H9 (cell line): ENCODE data around the gene THEM4. TPM values are rescaled to one million over a fixed set of nuclear protein-coding genes. Genes with fewer than 3 reads are reported as not detected.

Source experiments
- DNase-seq: peaks from one replicate; pipeline ENCODE4 v3.0.0-alpha.2; 2017
- H2AFZ ChIP-seq: one replicate; pipeline ENCODE4 v1.6.1; 2013; ENCODE audit warnings: mild to moderate bottlenecking, low read length, control low read depth, moderate library complexity
- H2AK5ac ChIP-seq: 2 replicates; pipeline ENCODE4 v1.6.1; 2013; ENCODE audit warnings: low read length, control low read depth, mixed read lengths; ENCODE audit not compliant: insufficient read length
- H2BK120ac ChIP-seq: one replicate; pipeline ENCODE4 v1.6.1; 2013; ENCODE audit warnings: low read depth, mild to moderate bottlenecking, low read length, control low read depth, inconsistent platforms; ENCODE audit not compliant: poor library complexity, severe bottlenecking
- H2BK12ac ChIP-seq: 2 replicates; pipeline ENCODE4 v1.6.1; 2013; ENCODE audit warnings: low read length, control low read depth, mixed read lengths, low read depth; ENCODE audit not compliant: insufficient read length
- H2BK15ac ChIP-seq: 2 replicates; pipeline ENCODE4 v1.6.1; 2013; ENCODE audit warnings: low read depth, low read length, control low read depth
- H2BK20ac ChIP-seq: one replicate; pipeline ENCODE4 v1.6.1; 2013; ENCODE audit warnings: low read depth, mild to moderate bottlenecking, low read length, control low read depth, inconsistent platforms; ENCODE audit not compliant: poor library complexity, severe bottlenecking
- H2BK5ac ChIP-seq: 2 replicates; pipeline ENCODE4 v1.6.1; 2013; ENCODE audit warnings: low read length, control low read depth, mixed read lengths; ENCODE audit not compliant: insufficient read length
- H3K14ac ChIP-seq: 2 replicates; pipeline ENCODE4 v1.6.1; 2013; ENCODE audit warnings: low read length, control low read depth; ENCODE audit not compliant: insufficient read depth
- H3K18ac ChIP-seq: 2 replicates; pipeline ENCODE4 v1.6.1; 2013; ENCODE audit warnings: low read depth, mild to moderate bottlenecking, mixed read lengths, low read length, control low read depth; ENCODE audit not compliant: insufficient read length
- H3K23ac ChIP-seq: 2 replicates; pipeline ENCODE4 v1.6.1; 2013; ENCODE audit warnings: low read length, control low read depth, mixed read lengths, low read depth; ENCODE audit not compliant: insufficient read length
- H3K23me2 ChIP-seq: 2 replicates; pipeline ENCODE4 v1.6.1; 2013; ENCODE audit warnings: low read depth, mild to moderate bottlenecking, mixed read lengths, low read length, control low read depth; ENCODE audit not compliant: insufficient read length, poor library complexity, severe bottlenecking
- H3K27ac ChIP-seq: 2 replicates; pipeline ENCODE4 v1.5.1; 2013; ENCODE audit warnings: low read length, control low read depth, mixed read lengths, low read depth; ENCODE audit not compliant: insufficient read length
- H3K27me3 ChIP-seq: 2 replicates; pipeline ENCODE4 v1.6.1; 2013; ENCODE audit warnings: low read length, control low read depth, inconsistent platforms; ENCODE audit not compliant: insufficient read depth
- H3K4ac ChIP-seq: 2 replicates; pipeline ENCODE4 v1.6.1; 2013; ENCODE audit warnings: low read depth, mild to moderate bottlenecking, control low read depth, inconsistent platforms, low read length, moderate library complexity
- H3K4me1 ChIP-seq: 2 replicates; pipeline ENCODE4 v1.6.1; 2013; ENCODE audit warnings: low read length, control low read depth, inconsistent platforms; ENCODE audit not compliant: insufficient read depth
- H3K4me2 ChIP-seq: 2 replicates; pipeline ENCODE4 v1.6.1; 2013; ENCODE audit warnings: low read length, control low read depth, mixed read lengths; ENCODE audit not compliant: insufficient read length, insufficient read depth
- H3K56ac ChIP-seq: 2 replicates; pipeline ENCODE4 v1.6.1; 2013; ENCODE audit warnings: low read depth, mild to moderate bottlenecking, mixed read lengths, low read length, control low read depth; ENCODE audit not compliant: insufficient read length
- H3K79me1 ChIP-seq: 2 replicates; pipeline ENCODE4 v1.6.1; 2013; ENCODE audit warnings: low read depth, mild to moderate bottlenecking, moderate library complexity, low read length, control low read depth, inconsistent platforms; ENCODE audit not compliant: insufficient read depth, poor library complexity, severe bottlenecking
- H3K79me2 ChIP-seq: 2 replicates; pipeline ENCODE4 v1.6.1; 2013; ENCODE audit warnings: low read length, control low read depth, inconsistent platforms; ENCODE audit not compliant: insufficient read depth
- H3K9ac ChIP-seq: 2 replicates; pipeline ENCODE4 v1.6.1; 2013; ENCODE audit warnings: low read length, control low read depth, mixed read lengths; ENCODE audit not compliant: insufficient read length; ENCODE audit errors: extremely low read depth
- H3K9me3 ChIP-seq: one replicate; pipeline ENCODE4 v1.6.1; 2013; ENCODE audit warnings: low read depth, low read length, inconsistent platforms; ENCODE audit not compliant: control insufficient read depth
- H3T11ph ChIP-seq: one replicate; pipeline ENCODE4 v1.6.1; 2013; ENCODE audit warnings: mild to moderate bottlenecking, low read length, control low read depth, inconsistent platforms
- H4K20me1 ChIP-seq: one replicate; pipeline ENCODE4 v1.6.1; 2013; ENCODE audit not compliant: control insufficient read depth, insufficient read length, insufficient read depth
- H4K5ac ChIP-seq: 2 replicates; pipeline ENCODE4 v1.6.1; 2013; ENCODE audit warnings: low read depth, mild to moderate bottlenecking, mixed read lengths, low read length, control low read depth; ENCODE audit not compliant: insufficient read length
- H4K8ac ChIP-seq: replicated peaks from 2 replicates; pipeline ENCODE4 v1.6.1; 2013; ENCODE audit warnings: low read length, control low read depth, mixed read lengths, low read depth; ENCODE audit not compliant: insufficient read length
- H4K91ac ChIP-seq: 2 replicates; pipeline ENCODE4 v1.6.1; 2013; ENCODE audit warnings: low read depth, mild to moderate bottlenecking, moderate library complexity, mixed read lengths, low read length, control low read depth; ENCODE audit not compliant: insufficient read length
- H3K27ac Mint-ChIP-seq, 3 experiments: 2 replicates in 2 of 3; 3 replicates in 1 of 3; pipeline ENCODE4 v1.8.0; 2020 to 2021; ENCODE audit warnings: mixed read lengths in 3 of 3, mild to moderate bottlenecking in 1 of 3, moderate library complexity in 1 of 3
- H3K27me3 Mint-ChIP-seq: 2 replicates; pipeline ENCODE4 v1.8.0; 2021; ENCODE audit warnings: low read depth, mild to moderate bottlenecking, moderate library complexity, mixed read lengths
- H3K36me3 Mint-ChIP-seq, 3 experiments: 2 replicates in 2 of 3; 3 replicates in 1 of 3; pipeline ENCODE4 v1.8.0; 2020 to 2021; ENCODE audit warnings: low read depth in 3 of 3, mixed read lengths in 3 of 3; ENCODE audit not compliant: insufficient read depth in 1 of 3
- H3K4me1 Mint-ChIP-seq, 2 experiments: 2 replicates each; pipeline ENCODE4 v1.8.0; 2020; ENCODE audit warnings: mixed read lengths in 2 of 2
- H3K4me3 Mint-ChIP-seq, 2 experiments: 2 replicates in 1 of 2; 3 replicates in 1 of 2; pipeline ENCODE4 v1.8.0; 2020 to 2021; ENCODE audit warnings: mild to moderate bottlenecking in 2 of 2, mixed read lengths in 2 of 2, moderate library complexity in 1 of 2
- H3K9me3 Mint-ChIP-seq, 2 experiments: 2 replicates in 1 of 2; 3 replicates in 1 of 2; pipeline ENCODE4 v1.8.0; 2020; ENCODE audit warnings: mild to moderate bottlenecking in 2 of 2, mixed read lengths in 2 of 2, moderate library complexity in 1 of 2
- WGBS: extraction: QIAGEN DNeasy Blood & Tissue Kit; methylation state at CpG from one replicate; pipeline ENCODE4 v1.1.7; 2013; ENCODE audit warnings: missing lambda C conversion rate, low lambda C conversion rate, mixed read lengths; ENCODE audit not compliant: insufficient read length; ENCODE audit errors: extremely low coverage; 5-methylcytosine and 5-hydroxymethylcytosine counted together
- total RNA-seq: library from RNA; stranded (reverse); gene quantifications from 2 replicates; pipeline ENCODE4 v1.2.1, GENCODE V29; 2021
- TF ChIP-seq, protein P1 (sequence below): fragments of 200-600 bp; sonication (generic); conservative IDR thresholded peaks from 3 replicates; pipeline ENCODE4 v1.8.0; 2021; ENCODE audit warnings: antibody characterized with exemption, mild to moderate bottlenecking

Gene THEM4
- total RNA-seq, 1 experiment from 2014 or later = 10.5 TPM

DNA sequence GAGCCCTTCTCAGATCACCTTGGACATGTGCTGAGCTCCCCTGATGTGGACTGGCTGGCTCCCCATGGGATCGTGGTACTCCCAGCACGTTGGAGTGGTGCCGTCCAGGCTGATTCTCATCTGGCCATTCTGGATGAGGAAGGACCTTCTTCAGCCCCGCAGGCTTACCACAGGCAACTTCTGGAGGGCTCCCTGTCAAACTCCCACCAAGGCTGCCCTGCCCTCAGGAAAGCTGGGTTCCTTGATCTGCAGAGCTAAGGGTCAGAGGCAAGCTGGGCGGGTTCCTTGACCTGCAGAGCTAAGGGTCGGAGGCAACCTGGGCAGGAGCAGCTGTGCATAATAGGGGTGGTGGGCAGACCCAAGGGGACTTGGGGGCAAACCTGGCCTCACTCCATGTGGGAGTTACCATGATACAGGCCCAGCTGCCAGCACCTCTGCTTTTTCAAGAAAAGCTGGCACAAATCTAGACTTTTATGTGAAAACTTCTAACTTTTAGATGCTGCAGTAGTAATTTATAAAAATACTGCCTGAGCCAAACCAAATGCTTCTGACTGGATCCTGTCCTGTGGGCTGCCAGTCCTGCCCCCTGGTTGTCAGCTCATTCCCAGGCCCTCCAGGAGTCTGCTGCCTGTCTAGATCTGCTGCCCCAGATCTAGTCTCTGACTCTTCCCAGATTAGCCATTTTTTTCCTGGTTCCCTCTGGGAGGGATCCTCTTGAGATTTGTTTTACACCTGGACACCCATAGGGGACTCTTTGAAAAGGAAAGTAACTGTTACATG, 50.2 kb downstream of the THEM4 start:
- no peak overlapping the region for H4K5ac ChIP-seq
- no peak overlapping the region for H3T11ph ChIP-seq
- Mint-ChIP-seq H3K4me3 (no peak overlapping the region), H3K36me3 (no peaks in the 10 kb centered on the region), H3K4me1 (peaks cover 19 to 25% of the 10 kb centered on the region in 2 experiments), H3K27ac (no peak overlapping the region), H3K9me3 (no peaks in the 10 kb centered on the region; a peak in 1 of 5 replicates), H3K27me3 (peaks cover 95% of the 10 kb centered on the region)
- H3K23ac ChIP-seq = no peak overlapping the region
- H2BK15ac ChIP-seq = no peak overlapping the region
- H3K18ac ChIP-seq = no peak overlapping the region
- peaks cover 39% of the 10 kb centered on the region for H3K27me3 ChIP-seq
- H3K9ac ChIP-seq = no peak overlapping the region
- no peak overlapping the region for H2AFZ ChIP-seq
- no peak overlapping the region for H3K4me2 ChIP-seq
- no peak overlapping the region for H3K14ac ChIP-seq
- H3K27ac ChIP-seq = no peak overlapping the region
- TF ChIP-seq, protein P1, sequence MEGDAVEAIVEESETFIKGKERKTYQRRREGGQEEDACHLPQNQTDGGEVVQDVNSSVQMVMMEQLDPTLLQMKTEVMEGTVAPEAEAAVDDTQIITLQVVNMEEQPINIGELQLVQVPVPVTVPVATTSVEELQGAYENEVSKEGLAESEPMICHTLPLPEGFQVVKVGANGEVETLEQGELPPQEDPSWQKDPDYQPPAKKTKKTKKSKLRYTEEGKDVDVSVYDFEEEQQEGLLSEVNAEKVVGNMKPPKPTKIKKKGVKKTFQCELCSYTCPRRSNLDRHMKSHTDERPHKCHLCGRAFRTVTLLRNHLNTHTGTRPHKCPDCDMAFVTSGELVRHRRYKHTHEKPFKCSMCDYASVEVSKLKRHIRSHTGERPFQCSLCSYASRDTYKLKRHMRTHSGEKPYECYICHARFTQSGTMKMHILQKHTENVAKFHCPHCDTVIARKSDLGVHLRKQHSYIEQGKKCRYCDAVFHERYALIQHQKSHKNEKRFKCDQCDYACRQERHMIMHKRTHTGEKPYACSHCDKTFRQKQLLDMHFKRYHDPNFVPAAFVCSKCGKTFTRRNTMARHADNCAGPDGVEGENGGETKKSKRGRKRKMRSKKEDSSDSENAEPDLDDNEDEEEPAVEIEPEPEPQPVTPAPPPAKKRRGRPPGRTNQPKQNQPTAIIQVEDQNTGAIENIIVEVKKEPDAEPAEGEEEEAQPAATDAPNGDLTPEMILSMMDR = no peak
- no peak overlapping the region for H2BK5ac ChIP-seq
- no peaks in the 10 kb centered on the region for H3K79me1 ChIP-seq
- no peak overlapping the region for H2BK20ac ChIP-seq
- H3K23me2 ChIP-seq = no peaks in the 10 kb centered on the region
- no peak for DNase-seq
- H3K9me3 ChIP-seq = no peaks in the 10 kb centered on the region
- H2BK12ac ChIP-seq = no peak overlapping the region
- no peak overlapping the region for H3K56ac ChIP-seq
- H4K20me1 ChIP-seq = no peaks in the 10 kb centered on the region
- no peak overlapping the region for H2BK120ac ChIP-seq
- no peak overlapping the region for H3K4ac ChIP-seq
- no peaks in the 10 kb centered on the region; the same call in 1 of the 2 replicates for H3K4me1 ChIP-seq
- H4K91ac ChIP-seq = no peak overlapping the region
- H2AK5ac ChIP-seq = no peak overlapping the region
- no peak overlapping the region for H4K8ac ChIP-seq
- no CpG with 5 or more reads among the region's 6 CpGs for WGBS
- no peaks in the 10 kb centered on the region for H3K79me2 ChIP-seq
